ENCODE results near the gene ANXA2.

Gene ANXA2

DNA sequence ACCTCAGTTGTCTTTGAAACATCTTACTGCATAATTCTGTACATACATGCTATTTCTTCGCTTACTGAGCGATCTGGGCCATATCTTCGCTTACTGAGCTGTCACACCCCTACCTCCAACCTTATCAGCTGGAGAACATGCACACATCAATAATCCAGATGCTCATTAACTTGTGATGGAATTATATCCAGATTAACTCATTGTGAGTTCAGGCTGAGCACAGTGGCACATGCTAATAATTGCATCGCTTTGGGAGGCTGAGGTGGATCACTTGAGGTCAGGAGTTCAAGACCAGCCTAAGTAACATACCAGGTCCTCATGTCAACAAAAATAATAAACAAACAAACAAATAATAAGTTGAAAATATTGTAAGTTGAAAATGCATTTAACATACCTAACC is 19.3 kb upstream of the ANXA2 start:
- TF ChIP-seq GATA3 (IDR thresholded peaks at IDR 0.05; ENCODE audit: low read depth, low read length) (no peak), GATA2 (IDR thresholded peaks at IDR 0.05; ENCODE audit: low read depth, low read length) (no peak)

DNA sequence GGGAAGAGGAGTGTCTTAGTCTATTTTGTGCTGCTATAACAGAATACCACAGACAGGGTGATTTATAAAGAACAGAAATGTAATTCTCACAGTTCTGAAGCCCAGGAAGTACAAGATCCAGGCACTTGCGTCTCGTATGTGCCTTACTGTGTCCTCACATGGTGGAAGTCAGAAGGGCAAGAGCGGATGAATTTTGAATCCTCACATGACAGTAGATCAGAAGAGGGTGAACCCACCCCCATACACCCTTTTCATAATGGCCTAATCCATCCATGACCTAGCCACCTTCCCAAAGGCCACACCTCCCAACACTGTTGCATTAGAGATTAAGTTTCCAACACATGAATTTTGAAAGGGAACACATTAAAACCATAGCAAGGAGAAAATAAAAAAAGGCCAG is 18.7 kb upstream of the ANXA2 start:
- TF ChIP-seq GATA2 (IDR thresholded peaks at IDR 0.05; ENCODE audit: low read depth, low read length): no peak
- no peak for TF ChIP-seq GATA3 (IDR thresholded peaks at IDR 0.05; ENCODE audit: low read depth, low read length)

DNA sequence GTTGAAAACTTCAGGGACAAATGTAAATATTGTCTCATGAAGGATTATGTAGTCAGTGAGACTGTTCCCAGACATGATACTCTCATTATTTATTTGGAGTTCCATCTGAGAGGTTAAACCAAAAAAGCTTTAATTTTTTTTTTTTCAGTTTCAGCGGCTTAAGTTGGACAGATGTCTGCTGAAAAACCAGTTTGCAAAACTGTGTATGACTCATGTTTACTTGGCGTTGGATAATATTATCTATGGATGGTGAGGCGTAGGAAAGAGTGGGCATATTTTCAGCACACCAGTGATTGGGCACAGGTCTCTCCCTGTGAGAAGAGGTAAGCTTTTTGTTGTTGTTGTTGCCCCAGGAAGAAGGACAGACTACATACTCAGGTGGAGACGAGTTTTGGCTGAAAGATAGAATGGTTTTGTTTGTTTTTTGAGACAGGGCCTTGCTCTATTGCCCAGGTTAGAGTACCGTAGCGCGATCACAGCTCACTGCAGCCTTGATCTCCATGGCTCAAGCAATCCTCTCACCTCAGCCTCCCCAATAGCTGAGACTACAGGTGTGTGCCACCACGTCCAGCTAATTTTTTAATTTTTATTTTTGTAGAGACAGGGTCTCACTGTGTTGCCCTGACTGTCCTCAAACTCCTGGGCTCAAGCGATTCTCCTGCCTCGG is 16.4 kb upstream of the ANXA2 start:
- TF ChIP-seq GATA2 (IDR thresholded peaks at IDR 0.05; ENCODE audit: low read depth, low read length): no peak
- no peak for TF ChIP-seq GATA3 (IDR thresholded peaks at IDR 0.05; ENCODE audit: low read depth, low read length)

DNA sequence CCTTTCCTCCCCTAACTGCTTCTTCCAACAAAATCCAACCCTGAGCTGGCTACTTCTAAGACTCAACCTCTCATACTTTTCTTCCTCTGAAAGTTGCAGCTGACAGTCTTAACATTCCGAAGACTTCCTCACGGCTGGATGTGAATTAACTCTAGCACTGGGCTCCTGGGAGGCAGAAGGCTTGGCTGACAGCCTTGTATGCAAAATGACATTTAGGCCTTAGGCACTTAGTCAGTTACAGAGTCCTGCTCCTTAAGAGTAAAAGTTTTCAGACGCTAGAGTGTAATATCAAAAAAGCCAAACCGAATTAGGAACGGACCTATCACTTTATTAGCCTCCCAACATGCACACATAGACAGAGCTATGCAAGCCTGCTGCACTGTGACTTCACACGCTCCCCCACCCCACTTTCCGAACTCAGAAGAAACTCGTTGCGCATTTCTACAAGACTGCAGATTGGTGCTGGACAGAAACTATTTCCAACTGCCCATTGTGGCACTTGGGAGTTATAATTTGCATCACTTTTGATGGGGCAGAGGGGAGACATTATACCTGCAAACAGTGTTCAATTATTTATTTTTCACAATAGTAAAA is 15.5 kb upstream of the ANXA2 start:
- no peak for TF ChIP-seq GATA2 (IDR thresholded peaks at IDR 0.05; ENCODE audit: low read depth, low read length)
- TF ChIP-seq GATA3 (IDR thresholded peaks at IDR 0.05; ENCODE audit: low read depth, low read length): no peak

DNA sequence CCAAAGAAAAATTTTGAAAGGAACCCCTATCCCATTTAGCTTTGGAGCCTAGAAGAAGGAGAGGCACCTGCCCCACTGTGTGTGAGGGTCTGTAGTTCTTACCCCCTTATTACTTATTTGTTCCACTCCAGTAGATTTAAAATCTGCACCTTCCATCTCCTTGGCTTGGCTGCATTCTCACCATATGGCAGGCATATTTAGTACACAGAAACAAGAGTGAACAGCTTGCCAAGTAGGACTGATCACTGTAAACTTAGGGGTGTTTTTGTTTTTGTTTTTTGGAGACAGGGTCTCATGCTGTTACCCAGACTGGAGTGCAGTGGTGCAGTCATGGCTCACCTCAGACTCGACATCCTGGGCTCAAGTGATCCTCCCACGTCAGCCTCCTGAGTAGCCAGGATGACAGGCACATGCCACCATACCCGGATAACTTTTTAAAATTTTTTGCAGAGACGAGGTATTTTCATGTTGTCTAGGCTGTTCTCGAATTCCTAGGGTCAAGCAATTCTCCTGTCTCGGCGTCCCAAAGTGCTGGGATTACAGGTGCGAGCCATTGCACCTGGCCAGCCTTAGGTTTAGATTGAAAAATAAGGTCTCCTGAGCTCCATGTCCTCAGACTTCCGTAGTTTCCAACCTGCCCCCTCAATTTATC is 14.1 kb upstream of the ANXA2 start:
- no peak for TF ChIP-seq GATA2 (IDR thresholded peaks at IDR 0.05; ENCODE audit: low read depth, low read length)
- TF ChIP-seq GATA3 (IDR thresholded peaks at IDR 0.05; ENCODE audit: low read depth, low read length): no peak

DNA sequence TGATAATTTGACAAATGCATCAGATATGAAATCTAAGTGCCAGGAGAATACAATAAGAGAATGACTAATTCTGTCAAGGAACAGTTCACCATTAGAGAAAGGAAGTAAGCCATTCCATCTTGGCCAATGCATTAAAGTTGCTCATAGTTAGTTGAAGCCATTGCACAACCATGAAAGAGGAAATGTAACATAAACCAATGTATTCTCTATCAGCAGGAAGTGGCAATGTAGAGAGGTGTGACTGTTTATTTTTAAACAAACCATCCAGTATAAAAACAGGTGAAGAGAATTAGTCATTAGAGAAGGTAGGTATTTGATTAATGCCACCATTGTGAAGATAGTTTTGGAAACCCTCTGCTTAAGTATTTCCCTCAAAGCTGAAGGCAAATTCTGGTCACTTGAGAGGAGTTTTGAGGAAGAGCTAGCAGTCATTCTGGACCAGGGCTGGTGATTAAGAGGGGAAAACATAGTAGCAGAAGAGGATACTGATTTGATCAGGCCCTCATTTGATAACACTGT is 10.7 kb upstream of the ANXA2 start:
- TF ChIP-seq GATA3 (IDR thresholded peaks at IDR 0.05; ENCODE audit: low read depth, low read length) (no peak), GATA2 (IDR thresholded peaks at IDR 0.05; ENCODE audit: low read depth, low read length) (no peak)

DNA sequence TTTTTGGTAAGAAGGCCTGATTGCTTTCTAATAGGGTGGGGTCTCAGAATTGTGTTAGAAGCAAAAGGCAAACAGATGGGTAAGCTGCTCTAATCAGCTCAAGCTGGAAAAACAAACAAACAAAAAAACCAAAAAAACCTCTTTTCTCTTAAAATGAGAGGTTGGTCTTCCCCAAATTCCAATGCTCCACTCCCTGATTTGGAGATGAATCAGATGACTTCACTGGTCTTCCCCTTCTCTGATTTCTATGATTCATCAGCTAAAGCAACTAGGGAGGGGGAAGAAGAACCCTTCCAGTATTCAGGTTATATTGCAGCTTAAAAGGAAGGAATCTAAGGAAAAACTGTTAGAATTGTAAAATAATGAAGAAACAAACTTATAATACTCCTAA is 9.6 kb upstream of the ANXA2 start:
- TF ChIP-seq GATA3 (IDR thresholded peaks at IDR 0.05; ENCODE audit: low read depth, low read length): no peak
- no peak for TF ChIP-seq GATA2 (IDR thresholded peaks at IDR 0.05; ENCODE audit: low read depth, low read length)

DNA sequence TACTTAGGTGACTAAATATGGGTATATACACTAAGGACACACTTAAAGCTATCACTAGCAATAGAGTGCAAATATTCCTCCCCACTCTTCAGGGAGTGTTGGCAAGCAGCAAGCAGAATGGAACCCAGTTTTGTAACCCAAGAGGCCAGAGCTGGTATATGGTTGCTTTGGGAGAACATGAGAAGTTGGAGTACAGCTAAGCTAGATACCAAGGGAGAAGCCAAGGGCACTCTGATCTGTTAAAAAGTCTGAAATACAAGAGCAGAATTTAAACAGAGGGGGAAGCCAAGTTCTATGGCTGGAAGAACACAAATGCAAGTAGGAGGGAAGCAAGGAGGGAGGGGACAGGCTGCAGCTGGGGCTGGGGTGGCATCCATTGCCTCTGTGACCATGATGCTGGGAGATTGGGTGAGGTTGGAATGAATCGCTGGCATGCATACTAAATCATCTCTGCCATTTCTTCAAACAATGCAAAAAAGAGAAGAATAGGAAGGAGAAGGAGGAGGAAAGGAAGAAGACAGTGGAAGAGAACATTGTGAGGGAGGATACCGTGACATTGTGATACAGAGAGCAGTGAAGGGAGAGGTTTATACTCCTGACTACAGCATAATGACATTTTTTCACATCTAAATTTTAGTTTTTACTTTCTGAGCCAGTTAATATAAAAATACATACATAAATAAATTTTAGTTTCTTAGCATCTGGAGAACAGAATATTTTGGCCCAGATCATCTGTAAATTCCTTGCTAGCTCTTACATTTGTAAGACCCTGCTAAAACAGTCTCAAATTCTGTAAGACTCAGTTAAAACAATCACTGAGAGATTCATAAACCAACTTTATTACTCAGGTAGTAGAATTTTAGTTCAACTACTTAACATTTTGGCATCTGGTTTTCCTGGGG is 9.0 kb upstream of the ANXA2 start:
- TF ChIP-seq GATA2 (IDR thresholded peaks at IDR 0.05; ENCODE audit: low read depth, low read length): no peak
- no peak for TF ChIP-seq GATA3 (IDR thresholded peaks at IDR 0.05; ENCODE audit: low read depth, low read length)

DNA sequence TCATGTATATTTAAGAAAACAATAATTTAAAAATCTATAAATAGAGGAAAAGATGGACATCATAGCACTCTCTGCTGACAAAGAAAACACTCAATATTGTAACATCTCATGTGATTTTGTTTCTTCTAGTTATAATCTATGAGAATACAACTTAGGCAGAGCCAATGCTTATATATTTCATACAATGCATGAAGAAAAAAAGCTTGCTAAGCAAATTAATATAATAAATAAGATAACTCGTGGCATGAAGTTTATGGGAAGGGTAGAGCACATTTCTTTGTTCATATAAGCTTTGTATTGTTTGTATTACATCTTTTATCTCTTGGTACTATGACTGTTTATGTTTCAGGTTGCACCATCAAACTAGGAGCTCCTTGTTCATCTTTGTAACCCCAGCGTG is 7.6 kb upstream of the ANXA2 start:
- TF ChIP-seq GATA2 (IDR thresholded peaks at IDR 0.05; ENCODE audit: low read depth, low read length) (no peak), GATA3 (IDR thresholded peaks at IDR 0.05; ENCODE audit: low read depth, low read length) (no peak)

DNA sequence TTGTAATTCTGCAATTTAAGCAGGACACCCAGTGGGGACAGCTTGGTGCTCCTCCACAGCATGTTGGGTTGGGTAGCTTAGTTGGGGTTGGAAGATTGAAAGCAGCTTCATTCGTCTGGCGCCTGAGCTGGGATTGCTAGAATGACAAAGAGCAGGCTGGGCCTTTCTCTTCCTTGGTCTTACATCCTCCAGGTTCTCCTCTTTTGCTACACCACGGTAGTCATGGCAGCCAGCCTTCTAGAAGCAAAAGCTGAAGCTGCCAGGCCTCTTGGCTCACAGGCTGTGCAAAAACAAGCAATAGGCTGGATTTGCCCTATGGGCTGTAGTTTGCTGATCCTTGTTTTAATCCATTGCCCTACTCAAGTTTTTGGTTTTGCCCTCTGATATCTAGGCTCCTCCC is 3.2 kb upstream of the ANXA2 start:
- TF ChIP-seq GATA3 (IDR thresholded peaks at IDR 0.05; ENCODE audit: low read depth, low read length) (no peak), GATA2 (IDR thresholded peaks at IDR 0.05; ENCODE audit: low read depth, low read length) (no peak)

DNA sequence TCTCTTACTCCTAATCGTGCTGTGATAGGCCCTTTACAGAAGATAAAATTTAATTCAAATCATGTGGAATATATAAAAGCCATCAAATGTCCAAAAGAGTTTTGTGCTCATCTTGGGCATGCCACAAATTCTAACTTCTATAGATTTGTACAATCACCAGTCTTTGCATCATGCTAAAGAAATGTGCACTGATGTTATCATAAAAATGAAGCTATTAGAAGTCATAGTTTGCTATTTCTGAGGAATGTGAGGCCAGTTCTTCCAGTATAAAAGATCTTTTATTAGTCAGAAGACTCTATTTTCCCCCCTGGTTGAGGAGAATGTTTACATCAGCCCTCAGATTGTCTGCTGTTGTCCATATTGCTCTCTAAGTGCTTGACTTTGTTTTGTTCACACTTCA is 2.1 kb upstream of the ANXA2 start:
- TF ChIP-seq GATA2 (IDR thresholded peaks at IDR 0.05; ENCODE audit: low read depth, low read length) (no peak), GATA3 (IDR thresholded peaks at IDR 0.05; ENCODE audit: low read depth, low read length) (no peak)

DNA sequence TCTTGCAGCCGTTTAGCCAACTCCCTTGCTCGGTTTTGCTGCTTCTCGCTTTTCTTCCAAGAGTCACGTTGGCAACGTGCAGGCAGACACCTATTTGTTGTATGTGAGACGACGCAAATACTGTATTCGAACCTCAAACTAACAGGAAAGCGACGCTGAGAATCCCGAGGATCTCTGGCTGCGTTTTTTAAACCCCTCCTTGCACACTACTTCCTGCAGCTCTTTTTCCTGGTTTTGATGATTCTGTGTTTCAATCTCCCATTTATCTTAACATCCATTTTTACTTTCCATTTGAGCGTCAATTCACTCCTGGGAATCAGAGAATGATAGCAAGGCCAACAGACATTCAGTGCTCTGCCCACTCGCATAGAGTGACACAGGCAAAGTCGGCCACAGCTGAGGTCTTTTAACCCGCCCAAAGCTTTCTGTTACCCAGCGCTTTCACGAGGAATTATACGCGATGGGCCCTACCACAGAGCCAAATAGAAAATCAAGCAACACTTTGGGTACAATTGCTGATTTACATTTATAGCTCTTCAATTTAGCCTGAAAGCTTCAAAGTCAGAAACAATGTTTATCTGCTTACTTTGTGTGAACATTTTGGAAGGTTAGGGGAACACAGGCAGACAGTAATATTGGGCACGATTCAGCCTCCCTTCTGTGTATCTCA is 1.6 kb upstream of the ANXA2 start:
- no peak for TF ChIP-seq GATA2 (IDR thresholded peaks at IDR 0.05; ENCODE audit: low read depth, low read length)
- no peak for TF ChIP-seq GATA3 (IDR thresholded peaks at IDR 0.05; ENCODE audit: low read depth, low read length)

DNA sequence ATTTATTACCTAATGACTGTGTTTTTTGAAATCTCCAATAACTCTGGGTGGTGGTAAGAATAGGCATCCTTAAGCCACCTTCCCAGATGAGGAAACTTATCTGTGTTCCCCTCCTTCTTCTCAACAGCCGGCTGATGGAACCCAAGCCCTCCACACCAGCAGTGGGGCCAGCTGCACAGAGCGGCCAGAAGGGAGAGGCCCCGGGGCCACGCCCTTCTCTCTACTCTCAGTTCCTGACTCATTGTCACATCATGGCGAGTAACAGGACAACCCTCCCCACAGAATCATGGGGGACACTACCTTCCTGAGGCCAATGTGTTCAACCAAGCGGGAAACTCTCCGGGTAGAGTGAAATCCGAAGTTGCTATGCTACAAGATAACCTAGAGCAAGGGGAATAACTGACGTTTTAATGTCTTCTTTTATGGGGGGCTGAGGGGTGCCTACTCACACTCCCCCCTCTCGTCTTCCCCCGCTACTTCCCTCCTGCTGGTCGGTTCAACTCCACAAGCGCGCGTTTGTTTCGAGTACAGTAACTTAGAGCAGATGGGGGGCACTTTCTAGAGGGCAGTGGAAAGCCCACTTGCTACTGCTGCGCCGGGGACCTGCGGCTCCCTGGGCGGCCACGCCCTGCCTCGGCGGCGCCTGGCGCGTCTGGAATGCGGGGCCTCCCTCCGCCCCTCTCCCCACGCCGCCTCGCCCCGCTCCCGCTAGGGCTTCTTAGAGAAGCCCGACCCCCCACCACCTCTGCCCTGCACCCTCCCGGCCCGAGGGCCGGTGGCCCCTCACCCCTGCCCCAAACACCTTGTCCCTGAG is 621 bp downstream of the ANXA2 start:
- TF ChIP-seq GATA2 (IDR thresholded peaks at IDR 0.05; ENCODE audit: low read depth, low read length) (no peak), GATA3 (IDR thresholded peaks at IDR 0.05; ENCODE audit: low read depth, low read length) (no peak)
